ENCODE data around the gene NYAP2. TPM values are rescaled to one million over a fixed set of nuclear protein-coding genes. Genes with fewer than 3 reads are reported as not detected.

Gene NYAP2
- total RNA-seq, 1 experiment from 2014 or later = not detected

- DNase-seq (ENCODE audit: low read depth) = no peak
Measured at GRCh38 chr2:225697936-225698335, 298.4 kb downstream of the NYAP2 start.

Measured in LHCN-M2 (cell line).